Skeletal muscle satellite cell (primary cell): ENCODE measurements around the gene GRIN2D. TPM values are rescaled to one million over a fixed set of nuclear protein-coding genes. Genes with fewer than 3 reads are reported as not detected.
A peak's percentile ranks its signal among the peaks of the same experiment; 100 is the strongest.

Experiments
- H3K27me3 ChIP-seq: 2 replicates; pipeline ENCODE4 v1.7.0; 2013; ENCODE audit warnings: low read length; ENCODE audit not compliant: control insufficient read depth, insufficient read depth
- H3K36me3 ChIP-seq: 2 replicates; pipeline ENCODE4 v1.7.0; 2013; ENCODE audit warnings: mild to moderate bottlenecking, control low read depth, low read length; ENCODE audit not compliant: insufficient read depth
- H3K4me1 ChIP-seq: 2 replicates; pipeline ENCODE4 v1.7.0; 2013; ENCODE audit warnings: low read length; ENCODE audit not compliant: control insufficient read depth, insufficient read depth
- H3K4me2 ChIP-seq: 2 replicates; pipeline ENCODE4 v1.7.0; 2013; ENCODE audit warnings: mild to moderate bottlenecking, low read length
- H3K4me3 ChIP-seq: 2 replicates; pipeline ENCODE4 v1.7.0; 2013; ENCODE audit warnings: low read length
- H3K9ac ChIP-seq: 2 replicates; pipeline ENCODE4 v1.7.0; 2013; ENCODE audit warnings: mild to moderate bottlenecking, low read depth, low read length, moderate library complexity
- H3K9me3 ChIP-seq: replicated peaks from 2 replicates; pipeline ENCODE4 v1.7.0; 2013; ENCODE audit warnings: mild to moderate bottlenecking, control low read depth, low read length
- total RNA-seq: library from RNA; depleted of rRNA; stranded (reverse); fragments of >200 nt; gene quantifications from 2 replicates; pipeline ENCODE4 v1.2.3, GENCODE V29; 2012; rRNA removed

The GRIN2D gene
- total RNA-seq, result 0.76 and 1.1 TPM in 2 replicates

GRCh38 chr19:48393559-48394330 is at the start of gene GRIN2D:
Gene GRIN2D (plus strand): TSS chr19:48393668. CDS start chr19:48398393, 4,725 bp downstream.
- Histone ChIP-seq H3K9ac (no peak within 1 kb of the TSS), H3K27me3 (peaks cover 49% of the 10 kb centered on the region), H3K4me1 (peaks cover 15% of the 10 kb centered on the region), H3K4me3 (no peak within 1 kb of the TSS), H3K9me3 (no peaks in the 10 kb centered on the region), H3K4me2 (peak within 1 kb of the TSS; percentile 67), H3K36me3 (peaks cover 8% of the 10 kb centered on the region)

DNA sequence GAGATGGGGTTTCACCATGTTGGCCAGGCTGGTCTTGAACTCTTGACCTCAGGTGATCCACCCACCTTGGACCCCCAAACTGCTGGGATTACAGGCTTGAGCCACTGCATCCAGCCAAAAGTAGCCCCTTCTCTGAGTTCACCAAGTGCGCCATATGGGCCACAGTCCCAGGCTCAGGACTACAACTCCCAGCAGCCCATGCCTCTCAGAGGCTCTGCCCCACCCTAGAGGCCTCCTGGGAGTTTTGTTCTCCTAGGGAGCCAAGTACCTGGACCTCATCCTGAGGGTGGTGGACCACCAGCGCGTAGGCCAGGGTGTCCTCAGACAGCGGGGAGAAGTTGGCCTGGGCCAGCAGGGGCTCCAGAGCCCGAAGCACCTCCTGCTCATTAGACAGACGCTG is 48.6 kb upstream of the GRIN2D start:
- Histone ChIP-seq H3K4me2 (no peak overlapping the region), H3K4me3 (no peak overlapping the region), H3K9ac (no peak overlapping the region), H3K9me3 (no peaks in the 10 kb centered on the region), H3K4me1 (peaks cover 2% of the 10 kb centered on the region), H3K36me3 (no peaks in the 10 kb centered on the region), H3K27me3 (no peaks in the 10 kb centered on the region)

GRCh38 chr19:48346191-48346590 is 47.3 kb upstream of the GRIN2D start:
- no peak overlapping the region for H3K4me3 ChIP-seq

DNA sequence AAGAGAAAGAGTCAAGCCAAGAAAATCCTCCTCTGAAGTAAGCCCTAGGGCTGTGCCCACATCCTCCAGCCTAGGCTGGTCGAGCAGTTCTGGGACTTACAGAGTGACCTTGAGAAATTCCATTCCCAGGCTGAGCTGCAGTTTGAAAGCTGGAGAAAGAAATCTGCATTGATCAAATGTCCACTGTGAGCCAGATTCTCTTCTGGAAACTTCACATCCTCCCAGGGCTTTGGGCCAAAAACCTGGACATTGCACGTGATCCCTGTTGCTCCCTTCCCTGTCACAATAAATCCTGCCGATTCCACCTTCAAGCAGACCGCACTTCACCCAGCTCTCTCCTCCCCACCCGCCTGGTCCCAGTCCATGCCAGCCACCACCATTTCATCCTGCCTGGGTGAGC is 45.4 kb upstream of the GRIN2D start:
- H3K4me2 ChIP-seq, result no peak overlapping the region
- H3K36me3 ChIP-seq, result no peaks in the 10 kb centered on the region
- no peak overlapping the region for H3K4me3 ChIP-seq
- H3K9ac ChIP-seq, result no peak overlapping the region
- H3K27me3 ChIP-seq, result no peaks in the 10 kb centered on the region
- peaks cover 2% of the 10 kb centered on the region for H3K4me1 ChIP-seq
- H3K9me3 ChIP-seq, result no peaks in the 10 kb centered on the region

More at GRCh38 chr19:48346191-48346590, 47.3 kb upstream of the GRIN2D start:
- no peaks in the 10 kb centered on the region for H3K9me3 ChIP-seq
- H3K36me3 ChIP-seq, result no peaks in the 10 kb centered on the region
- no peak overlapping the region for H3K4me2 ChIP-seq
- H3K27me3 ChIP-seq, result no peaks in the 10 kb centered on the region
- H3K9ac ChIP-seq, result no peak overlapping the region
- H3K4me1 ChIP-seq, result peaks cover 2% of the 10 kb centered on the region

GRCh38 chr19:48348737-48349136 is 44.7 kb upstream of the GRIN2D start:
- no peak overlapping the region for H3K4me2 ChIP-seq
- no peak overlapping the region for H3K9ac ChIP-seq
- no peaks in the 10 kb centered on the region for H3K36me3 ChIP-seq
- H3K27me3 ChIP-seq, result no peaks in the 10 kb centered on the region
- no peaks in the 10 kb centered on the region for H3K9me3 ChIP-seq
- H3K4me3 ChIP-seq, result no peak overlapping the region
- no peaks in the 10 kb centered on the region for H3K4me1 ChIP-seq

GRCh38 chr19:48350856-48351255 is 42.6 kb upstream of the GRIN2D start:
- Histone ChIP-seq H3K27me3 (no peaks in the 10 kb centered on the region), H3K36me3 (no peaks in the 10 kb centered on the region), H3K4me1 (no peaks in the 10 kb centered on the region), H3K4me2 (no peak overlapping the region), H3K9me3 (no peaks in the 10 kb centered on the region), H3K4me3 (no peak overlapping the region), H3K9ac (no peak overlapping the region)

DNA sequence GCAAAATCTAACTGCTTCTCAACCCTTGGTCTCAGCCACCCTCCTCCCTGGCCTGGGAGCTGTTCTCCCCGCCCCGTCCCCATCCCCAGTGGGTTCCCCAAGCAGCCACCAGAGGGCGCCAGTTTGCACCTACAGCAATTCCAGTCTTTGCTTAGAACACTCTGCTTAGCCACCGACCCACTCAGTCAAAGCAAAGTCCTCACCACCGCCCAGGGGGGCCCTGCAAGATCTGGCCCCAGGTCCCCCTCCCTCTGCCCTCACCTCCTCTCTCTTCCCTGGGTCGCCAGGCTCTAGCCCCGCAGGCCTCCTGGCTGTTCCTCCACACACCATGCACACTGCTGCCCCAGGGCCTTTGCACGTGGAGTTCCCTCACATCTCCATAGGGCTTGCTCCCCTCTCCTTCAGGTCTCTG is 42.1 kb upstream of the GRIN2D start:
- H3K9ac ChIP-seq, result no peak overlapping the region
- no peaks in the 10 kb centered on the region for H3K27me3 ChIP-seq
- no peaks in the 10 kb centered on the region for H3K4me1 ChIP-seq
- H3K36me3 ChIP-seq, result no peaks in the 10 kb centered on the region
- no peaks in the 10 kb centered on the region for H3K9me3 ChIP-seq
- no peak overlapping the region for H3K4me2 ChIP-seq
- H3K4me3 ChIP-seq, result no peak overlapping the region

DNA sequence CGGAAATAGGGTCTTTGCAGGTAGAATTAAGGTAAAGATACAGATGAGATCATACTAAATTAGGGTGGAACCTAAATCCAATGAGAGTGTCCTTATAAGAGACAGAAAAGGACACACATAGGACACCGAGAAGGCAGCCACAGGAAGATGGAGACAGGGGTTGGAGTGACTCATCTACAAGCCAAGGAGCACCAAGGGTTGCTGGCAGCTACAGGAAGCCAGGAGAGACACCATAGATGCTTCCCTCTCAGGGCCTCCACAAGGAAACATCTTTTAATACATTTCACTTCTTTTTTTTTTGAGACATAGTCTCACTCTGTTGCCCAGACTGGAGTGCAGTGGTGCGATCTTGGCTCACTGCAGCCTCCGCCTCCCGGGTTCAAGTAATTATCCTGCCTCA is 39.8 kb upstream of the GRIN2D start:
- H3K4me2 ChIP-seq, result no peak overlapping the region
- no peaks in the 10 kb centered on the region for H3K4me1 ChIP-seq

GRCh38 chr19:48354332-48354992 is 39.0 kb upstream of the GRIN2D start:
- no peaks in the 10 kb centered on the region for H3K36me3 ChIP-seq
- no peak overlapping the region for H3K4me3 ChIP-seq
- no peak overlapping the region for H3K9ac ChIP-seq
- H3K9me3 ChIP-seq, result no peaks in the 10 kb centered on the region
- no peaks in the 10 kb centered on the region for H3K27me3 ChIP-seq
- no peak overlapping the region for H3K4me2 ChIP-seq
- H3K4me1 ChIP-seq, result no peaks in the 10 kb centered on the region

More for the DNA sequence above, 39.8 kb upstream of the GRIN2D start:
- H3K27me3 ChIP-seq, result no peaks in the 10 kb centered on the region
- H3K9me3 ChIP-seq, result no peaks in the 10 kb centered on the region
- H3K9ac ChIP-seq, result no peak overlapping the region
- no peak overlapping the region for H3K4me3 ChIP-seq
- H3K36me3 ChIP-seq, result no peaks in the 10 kb centered on the region

DNA sequence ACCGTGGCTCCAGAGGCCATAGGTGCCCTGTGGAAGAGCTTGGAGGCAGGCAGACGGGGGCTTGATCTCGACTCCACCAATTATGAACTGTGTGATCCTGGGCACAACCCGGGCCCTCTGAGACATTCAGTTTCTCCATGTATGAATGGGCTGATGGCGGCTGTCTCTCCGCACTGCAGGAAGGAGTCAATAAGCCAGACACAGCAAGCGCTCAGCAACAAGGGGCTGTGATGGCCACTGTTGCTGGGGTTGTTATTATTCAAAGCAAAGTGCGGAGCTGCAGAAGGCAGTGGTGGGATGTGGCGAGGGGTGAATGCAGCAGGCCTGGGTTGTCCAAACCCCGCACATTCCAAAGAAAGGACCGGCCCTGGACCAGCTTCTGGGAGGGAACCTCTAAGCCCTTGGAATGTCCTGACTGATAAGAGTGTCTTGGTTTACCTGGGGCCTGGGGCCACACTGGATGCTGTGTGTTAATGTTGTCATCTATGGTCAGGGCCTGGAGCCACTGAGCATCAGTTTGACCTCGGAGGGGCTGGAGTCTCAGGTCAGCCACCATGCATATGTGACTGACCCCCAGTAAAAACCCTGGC is 38.0 kb upstream of the GRIN2D start:
- no peaks in the 10 kb centered on the region for H3K4me1 ChIP-seq
- H3K9me3 ChIP-seq, result no peaks in the 10 kb centered on the region
- H3K27me3 ChIP-seq, result no peaks in the 10 kb centered on the region
- no peak overlapping the region for H3K9ac ChIP-seq
- H3K36me3 ChIP-seq, result no peaks in the 10 kb centered on the region
- no peak overlapping the region for H3K4me3 ChIP-seq
- no peak overlapping the region for H3K4me2 ChIP-seq

DNA sequence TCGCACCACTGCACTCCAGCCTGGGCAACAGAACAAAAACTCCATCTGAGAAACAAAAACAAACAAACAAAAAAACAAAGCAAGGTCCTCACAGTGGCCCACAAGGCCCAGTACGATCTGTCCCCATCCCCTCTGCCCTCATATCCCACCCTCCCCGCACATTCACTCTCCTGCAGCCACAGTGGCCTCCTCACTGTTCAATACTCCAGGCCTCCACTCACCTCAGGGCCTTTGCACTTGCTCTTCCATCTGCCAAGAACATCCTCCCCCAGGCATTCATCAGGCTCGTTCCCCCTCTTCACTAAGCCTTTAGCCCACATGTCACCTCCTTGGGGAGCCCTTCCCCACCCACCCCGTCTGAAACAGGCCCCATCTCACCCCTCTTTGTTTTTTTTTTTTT is 34.3 kb upstream of the GRIN2D start:
- Histone ChIP-seq H3K27me3 (no peaks in the 10 kb centered on the region), H3K9me3 (no peaks in the 10 kb centered on the region), H3K4me1 (peaks cover 9% of the 10 kb centered on the region), H3K4me3 (no peak overlapping the region), H3K9ac (no peak overlapping the region), H3K4me2 (no peak overlapping the region), H3K36me3 (no peaks in the 10 kb centered on the region)
